ENCODE measurements around the gene IFNAR2.
"Not testable (repeated sequence)": the region's sequence is repeated elsewhere in the genome, so short reads cannot be mapped to it uniquely, and the experiment has no call there.

IFNAR2 gene

DNA sequence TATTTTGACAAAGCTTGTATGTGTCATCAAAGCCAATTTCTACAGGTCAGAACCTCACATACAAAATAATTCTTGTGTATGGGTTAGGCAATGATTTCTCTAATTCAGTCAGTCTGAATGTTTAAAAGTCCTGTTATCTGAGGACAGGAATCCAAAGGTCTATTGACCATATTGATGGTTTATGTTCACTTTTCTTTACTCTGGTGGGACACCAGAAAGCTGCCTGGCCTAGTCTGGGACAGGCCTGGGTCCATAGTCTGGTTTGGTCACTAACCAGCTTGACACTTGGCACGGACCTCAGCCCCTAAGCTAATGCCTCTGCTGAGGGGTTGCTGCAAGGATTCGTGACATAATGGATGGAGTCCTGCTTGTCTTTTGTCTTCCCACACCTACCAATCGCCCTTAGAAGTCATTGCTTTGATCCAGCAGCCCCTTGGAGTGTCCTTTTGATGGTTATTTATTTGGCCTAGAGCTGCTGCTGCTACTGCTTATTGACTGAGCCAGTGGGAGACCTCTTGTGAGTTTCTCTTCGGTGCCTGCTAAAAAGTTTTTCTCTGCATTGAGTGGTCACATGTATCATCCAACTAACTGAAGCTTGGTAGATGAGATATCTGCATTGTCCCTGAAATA is 15.7 kb downstream of the IFNAR2 start:
- no peak for DNase-seq

DNA sequence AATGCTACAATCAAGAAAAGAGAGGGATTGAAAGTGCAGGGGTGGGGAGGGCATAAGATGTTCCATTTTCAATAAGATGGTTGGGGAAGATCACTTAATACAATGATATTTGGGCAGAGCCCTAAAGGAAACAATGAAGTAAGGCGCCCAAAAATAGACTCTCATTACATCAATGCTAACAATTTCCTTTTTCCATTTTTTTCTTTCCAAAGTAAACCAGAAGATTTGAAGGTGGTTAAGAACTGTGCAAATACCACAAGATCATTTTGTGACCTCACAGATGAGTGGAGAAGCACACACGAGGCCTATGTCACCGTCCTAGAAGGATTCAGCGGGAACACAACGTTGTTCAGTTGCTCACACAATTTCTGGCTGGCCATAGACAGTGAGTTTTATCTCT is 16.8 kb downstream of the IFNAR2 start:
- no peak for DNase-seq

- DNase-seq: no peak
These were observed 17.2 kb downstream of the IFNAR2 start for GRCh38 chr21:33246963-33247362.

- no peak for DNase-seq
These were observed 17.9 kb downstream of the IFNAR2 start for GRCh38 chr21:33247599-33247998.

DNA sequence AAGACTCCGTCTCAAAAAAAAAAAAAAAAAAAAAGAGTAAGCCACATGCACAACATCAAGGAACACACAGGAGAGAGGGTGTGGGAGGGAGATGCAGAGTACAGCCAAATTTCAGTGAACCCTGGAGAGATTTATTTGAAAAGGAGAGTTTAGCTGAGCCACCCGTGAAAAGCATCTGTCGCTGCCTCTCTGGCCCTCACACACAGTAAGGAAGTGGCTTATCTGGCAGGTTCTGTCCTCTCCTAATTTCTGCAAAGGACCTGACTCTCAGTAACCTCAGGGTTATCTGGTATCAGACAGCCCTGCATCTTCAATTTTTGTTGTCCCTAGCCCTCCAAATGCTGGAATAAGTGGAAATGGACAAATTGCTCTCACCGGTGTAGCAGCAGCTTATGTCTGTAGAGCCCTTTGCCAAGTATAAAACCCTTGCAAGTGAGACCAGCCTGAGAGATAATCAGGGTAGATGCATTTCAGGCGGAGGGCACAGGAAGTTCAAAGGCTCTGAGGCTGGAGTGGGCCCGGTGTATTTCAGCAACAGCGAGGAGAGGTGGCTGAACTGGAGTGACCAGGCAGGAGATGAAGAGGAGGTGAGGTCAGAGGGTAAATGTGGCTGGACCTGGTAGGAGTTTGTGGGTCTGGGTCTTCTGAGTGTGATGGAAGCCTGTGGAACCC is 19.7 kb downstream of the IFNAR2 start:
- DNase-seq: no peak

- no peak for DNase-seq
These were observed 21.4 kb downstream of the IFNAR2 start for GRCh38 chr21:33251119-33251518.

DNA sequence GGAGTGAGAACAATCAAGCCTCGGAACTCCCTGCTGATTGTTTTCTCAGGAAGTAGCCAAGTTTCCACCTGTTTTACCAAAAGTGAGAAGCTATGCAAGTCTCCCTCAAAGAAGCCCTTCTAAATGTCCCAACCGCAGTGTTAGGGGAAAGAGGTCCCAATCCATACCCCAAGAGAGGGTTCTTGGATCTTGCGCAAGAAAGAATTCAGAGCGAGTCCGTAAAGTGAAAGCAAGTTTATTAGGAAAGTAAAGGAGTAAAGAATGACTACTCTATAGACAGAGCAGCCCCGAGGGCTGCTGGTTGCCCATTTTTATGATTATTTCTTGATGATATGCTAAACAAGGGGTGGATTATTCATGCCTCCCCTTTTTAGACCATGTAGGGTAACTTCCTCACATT is 23.6 kb downstream of the IFNAR2 start:
- not testable (repeated sequence) for DNase-seq

GRCh38 chr21:33254766-33255165 is 25.0 kb downstream of the IFNAR2 start:
- DNase-seq: no peak

DNA sequence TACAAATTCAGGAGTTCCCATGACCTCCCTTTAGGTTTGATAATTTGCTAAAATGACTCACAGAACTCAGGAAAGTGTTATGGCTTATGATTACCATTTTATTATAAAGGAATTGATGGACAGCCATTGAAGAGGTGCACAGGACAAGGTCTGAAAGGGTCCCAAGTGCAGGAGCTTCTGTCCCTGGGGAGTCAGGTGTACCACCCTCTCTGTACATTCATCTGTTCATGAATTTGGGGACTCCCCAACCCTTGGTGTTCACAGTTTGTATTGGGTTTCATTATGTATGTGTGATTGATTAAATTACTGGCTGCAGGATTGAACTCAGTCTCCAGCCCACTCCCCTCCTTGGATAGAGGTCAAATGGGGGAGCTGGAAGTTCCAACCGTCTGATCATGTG is 25.7 kb downstream of the IFNAR2 start:
- no peak for DNase-seq

DNA sequence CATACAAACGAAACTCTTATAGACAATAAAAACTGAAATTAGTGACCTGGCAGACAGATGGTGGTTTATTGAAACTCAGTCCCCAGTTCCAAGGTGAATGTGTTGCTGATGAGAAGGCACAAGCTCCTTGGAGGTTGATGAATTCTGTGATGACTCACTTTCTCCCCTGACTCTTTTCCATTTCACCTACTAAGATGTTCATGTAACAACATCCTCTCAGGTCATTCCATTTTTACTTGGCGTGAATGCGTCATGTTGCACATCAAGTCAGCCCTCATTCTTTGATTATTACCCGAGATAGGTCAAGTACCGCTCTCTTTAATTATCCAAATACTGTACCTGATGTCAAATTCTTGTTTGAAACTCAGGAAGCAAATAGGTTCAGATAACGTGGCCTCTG is 26.3 kb downstream of the IFNAR2 start:
- DNase-seq: no peak

DNA sequence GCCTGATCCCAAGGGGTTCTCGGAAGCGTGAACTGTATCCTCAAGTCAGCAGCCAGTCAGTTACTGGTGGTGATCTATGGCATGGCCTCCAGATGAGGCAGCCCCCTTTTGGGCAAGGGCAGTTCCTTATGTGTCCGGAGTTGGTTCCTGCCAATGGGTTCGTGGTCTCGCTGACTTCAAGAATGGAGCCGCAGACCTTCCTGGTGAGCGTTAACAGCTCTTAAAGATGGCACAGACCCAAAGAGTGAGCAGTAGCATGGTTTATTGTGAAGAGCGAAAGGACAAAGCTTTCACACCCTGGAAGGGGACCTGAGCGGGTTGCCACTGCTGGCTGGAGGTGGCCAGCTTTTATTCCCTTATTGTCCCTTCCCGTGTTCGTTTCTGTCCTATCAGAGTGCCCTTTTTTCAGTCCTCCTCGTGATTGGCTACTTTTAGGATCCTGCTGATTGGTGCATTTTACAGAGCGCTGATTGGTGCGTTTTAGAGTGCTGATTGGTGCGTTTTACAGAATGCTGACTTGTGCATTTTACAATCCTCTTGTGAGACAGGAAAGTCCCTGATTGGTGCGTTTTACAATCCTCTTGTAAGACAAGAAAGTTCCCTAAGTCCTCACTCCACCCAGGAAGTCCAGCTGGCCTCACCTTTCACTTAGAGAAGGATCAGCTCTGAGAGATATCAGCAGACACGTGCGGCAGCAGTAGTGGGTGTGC is 27.5 kb downstream of the IFNAR2 start:
- DNase-seq: no peak

DNA sequence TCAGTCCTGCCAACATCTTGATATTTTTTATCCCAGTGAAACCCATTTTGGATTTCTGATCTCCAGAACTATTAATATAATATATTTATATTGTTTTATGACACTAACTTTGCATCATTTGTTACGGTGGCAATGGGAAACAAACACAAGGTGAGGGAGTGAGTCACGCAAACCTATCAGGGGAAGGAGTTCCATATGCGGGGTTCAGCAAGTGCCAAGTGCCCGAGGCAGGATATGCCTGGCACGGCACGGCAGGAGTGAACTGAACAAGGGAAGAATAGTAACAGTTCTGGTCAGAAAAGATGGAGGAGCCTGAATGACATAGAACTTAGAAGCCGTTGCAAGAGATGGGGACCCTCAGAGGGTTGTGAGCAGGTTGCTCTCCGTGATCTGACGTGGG is 28.7 kb downstream of the IFNAR2 start:
- DNase-seq: no peak

DNA sequence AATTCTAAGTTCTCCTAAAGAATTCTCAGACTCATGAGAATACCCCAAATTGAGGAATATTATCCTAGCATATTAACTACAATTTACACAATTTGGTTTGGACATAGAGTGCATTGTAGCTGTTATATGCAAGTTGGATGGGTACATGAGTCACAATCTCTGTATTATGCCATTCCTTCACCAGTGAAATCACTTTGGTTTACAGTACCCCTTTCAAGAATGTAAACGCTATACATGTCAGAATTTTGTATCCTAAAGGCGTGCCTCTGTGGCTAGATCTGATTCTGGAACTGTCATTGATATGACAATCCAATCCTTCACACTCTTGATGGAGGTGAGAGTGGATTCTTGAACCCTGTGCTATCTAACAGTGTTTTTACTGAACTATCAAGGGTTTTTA is 29.7 kb downstream of the IFNAR2 start:
- DNase-seq: no peak

- DNase-seq: no peak
These were observed 30.3 kb downstream of the IFNAR2 start for GRCh38 chr21:33259995-33260394.

DNA sequence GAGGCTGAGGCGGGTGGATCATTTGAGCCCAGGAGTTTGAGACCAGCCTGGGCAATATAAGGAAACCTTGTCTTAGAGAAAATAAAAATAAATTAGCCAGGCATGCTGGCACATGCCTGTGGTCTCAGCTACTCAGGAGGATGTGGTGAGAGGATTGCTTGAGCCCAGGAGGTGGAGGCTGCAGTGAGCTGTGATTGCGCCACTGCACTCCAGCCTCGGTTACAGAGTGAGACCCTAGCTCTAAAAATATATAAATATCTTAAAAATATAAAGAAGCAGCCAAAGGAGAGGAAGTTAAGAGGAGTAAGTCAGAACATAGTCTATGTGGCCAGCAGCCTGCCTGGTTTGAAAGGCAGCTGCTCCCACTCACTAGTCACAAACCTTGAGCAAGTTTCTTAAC is 31.9 kb downstream of the IFNAR2 start:
- DNase-seq: no peak

DNA sequence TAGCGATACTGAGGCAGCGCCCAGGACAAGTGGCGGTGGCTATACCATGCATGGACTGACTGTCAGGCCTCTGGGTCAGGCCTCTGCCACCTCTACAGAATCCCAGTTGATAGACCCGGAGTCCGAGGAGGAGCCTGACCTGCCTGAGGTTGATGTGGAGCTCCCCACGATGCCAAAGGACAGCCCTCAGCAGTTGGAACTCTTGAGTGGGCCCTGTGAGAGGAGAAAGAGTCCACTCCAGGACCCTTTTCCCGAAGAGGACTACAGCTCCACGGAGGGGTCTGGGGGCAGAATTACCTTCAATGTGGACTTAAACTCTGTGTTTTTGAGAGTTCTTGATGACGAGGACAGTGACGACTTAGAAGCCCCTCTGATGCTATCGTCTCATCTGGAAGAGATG is 33.2 kb downstream of the IFNAR2 start:
- DNase-seq: no peak

GRCh38 chr21:33264561-33264960 is 34.8 kb downstream of the IFNAR2 start:
- DNase-seq: no peak

DNA sequence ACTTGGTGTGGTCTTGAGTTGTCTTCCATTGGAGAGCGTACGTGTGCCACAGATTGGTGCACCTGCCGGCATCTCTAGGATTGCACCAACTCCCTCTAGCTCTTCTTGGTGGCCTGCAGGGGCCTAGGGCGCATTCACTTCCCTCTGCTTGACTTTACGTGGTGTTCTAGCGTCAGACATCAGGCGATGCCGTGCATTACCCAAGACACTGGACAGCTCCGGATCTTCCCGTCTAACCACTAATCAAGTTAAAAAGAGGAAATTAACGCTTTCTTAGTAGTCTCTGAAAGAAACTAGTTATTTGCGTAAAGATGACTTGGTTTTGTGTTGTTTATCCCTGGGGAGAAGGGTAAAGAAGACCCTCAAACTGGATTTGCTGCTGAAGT is 35.9 kb downstream of the IFNAR2 start:
- no peak for DNase-seq

DNA sequence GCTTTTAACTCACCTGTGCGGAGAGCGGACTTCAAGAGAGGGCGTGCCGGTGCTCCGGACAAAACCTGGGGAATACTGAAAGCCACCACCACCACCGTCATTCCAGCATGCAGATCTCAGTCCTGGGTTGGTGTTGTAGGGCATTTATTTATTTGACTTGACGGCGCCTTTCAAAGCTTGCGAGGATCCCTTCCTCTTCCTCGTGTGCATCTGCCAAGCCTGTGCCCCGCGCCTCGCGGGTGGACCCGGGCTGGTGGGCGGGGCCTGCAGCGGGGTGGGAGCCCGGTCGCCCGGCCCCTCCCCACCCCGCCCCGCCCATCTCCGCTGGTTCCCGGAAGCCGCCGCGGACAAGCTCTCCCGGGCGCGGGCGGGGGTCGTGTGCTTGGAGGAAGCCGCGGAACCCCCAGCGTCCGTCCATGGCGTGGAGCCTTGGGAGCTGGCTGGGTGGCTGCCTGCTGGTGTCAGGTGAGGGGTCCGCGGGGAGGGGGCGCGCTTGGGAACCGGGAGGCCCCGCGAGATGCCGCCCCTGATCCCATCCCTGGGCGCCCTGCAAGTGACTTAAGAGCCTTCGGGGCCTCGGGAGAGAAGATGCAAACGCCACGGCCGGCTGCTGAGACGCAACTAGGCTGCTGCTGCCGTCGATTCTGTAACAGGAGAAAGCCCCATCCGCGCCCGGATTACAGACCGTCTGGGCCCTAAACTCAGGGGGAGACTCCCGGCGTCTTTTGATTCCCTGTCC is 36.5 kb downstream of the IFNAR2 start, which contains the start of gene IL10RB:
Gene IL10RB, plus strand, starts transcription at position 318 of the 739 bp plus-strand sequence. Its CDS starts 99 bp downstream, at position 417.
- peak; percentile 58 for DNase-seq

DNA sequence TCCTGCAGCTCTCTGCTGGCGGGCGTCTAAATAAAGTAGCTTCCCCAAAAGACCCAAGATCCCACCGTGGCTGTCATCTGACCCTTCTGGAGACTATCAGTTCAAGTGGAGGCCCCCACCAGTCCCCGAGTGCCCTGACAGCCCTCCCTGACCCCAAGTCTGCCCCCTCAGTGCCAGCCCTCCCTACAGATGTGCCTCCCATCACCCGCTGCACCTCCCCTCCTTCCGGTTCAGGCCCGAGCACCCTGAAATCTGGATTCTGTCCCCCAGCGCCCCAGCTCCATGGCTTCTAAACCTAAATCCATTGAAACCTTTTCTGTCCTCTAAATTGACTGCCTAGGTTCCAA is 37.0 kb downstream of the IFNAR2 start:
- DNase-seq: no peak

DNA sequence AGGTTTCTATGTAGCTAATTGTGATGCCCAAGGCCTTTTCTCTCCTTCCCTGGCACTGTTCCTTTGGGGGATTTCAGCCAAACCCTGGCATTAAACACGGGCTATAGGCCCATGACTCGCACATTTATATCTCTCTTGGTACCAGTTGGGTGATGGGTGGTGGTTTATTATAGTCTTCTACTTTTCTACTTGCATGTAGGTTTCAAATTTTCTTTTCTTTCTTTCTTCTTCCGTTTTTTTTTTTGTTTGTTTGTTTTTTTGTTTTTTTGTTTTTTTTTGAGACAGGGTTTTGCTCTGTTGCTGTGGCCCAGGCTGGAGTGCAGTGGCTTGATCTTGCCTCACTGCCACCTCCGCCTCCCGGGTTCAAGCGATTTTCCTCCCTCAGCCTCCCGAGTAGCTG is 37.5 kb downstream of the IFNAR2 start:
- DNase-seq: no peak

DNA sequence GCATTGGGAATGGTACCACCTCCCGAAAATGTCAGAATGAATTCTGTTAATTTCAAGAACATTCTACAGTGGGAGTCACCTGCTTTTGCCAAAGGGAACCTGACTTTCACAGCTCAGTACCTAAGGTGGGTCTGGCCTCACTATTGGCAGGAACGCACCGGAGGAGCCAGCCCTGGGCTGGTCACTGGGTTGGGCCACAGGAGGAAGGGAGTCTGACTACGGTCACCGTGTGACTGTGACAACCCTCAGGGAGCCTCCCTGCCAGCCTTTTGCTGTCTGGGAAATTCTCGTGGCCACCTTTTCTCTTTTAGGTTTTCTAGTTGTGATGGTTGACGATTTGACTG is 38.6 kb downstream of the IFNAR2 start:
- DNase-seq: no peak

DNA sequence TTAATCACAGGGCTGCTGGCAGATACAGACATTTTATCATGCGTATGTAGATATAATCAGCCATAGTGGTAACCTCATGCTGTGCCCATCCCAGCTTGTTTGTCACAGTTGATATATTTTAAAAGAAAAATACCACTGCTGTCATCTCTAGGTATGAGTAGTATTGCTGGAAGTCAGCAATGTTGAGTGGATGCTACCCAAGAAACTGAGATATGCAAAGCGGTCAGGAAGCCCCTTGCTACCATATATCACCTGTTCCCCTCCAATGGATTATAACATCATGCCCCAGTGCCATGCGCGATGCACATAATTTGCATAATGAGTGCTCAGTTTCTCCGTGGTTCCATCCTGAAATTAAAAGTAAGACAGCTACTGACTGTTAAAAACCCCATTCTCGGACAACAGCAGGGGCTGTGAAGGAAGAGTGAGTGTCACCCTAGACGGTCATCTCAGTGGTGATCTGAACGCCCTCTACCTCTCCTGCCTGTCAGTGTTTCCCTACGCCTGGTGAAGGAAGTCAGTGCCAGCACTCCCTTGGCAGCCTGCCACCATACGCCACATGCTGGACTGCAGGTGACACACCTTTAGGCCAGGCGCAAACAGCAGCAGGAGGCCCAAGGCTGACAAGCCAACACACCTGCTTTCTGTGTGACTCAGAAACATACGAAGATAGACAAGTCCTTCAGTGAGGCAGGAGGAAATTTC is 39.2 kb downstream of the IFNAR2 start:
- peak; percentile 9 for DNase-seq
